ENCODE measurements around the gene GAS7.
"Not testable (repeated sequence)": the region's sequence is repeated elsewhere in the genome, so short reads cannot be mapped to it uniquely, and the experiment has no call there.

Gene GAS7

DNA sequence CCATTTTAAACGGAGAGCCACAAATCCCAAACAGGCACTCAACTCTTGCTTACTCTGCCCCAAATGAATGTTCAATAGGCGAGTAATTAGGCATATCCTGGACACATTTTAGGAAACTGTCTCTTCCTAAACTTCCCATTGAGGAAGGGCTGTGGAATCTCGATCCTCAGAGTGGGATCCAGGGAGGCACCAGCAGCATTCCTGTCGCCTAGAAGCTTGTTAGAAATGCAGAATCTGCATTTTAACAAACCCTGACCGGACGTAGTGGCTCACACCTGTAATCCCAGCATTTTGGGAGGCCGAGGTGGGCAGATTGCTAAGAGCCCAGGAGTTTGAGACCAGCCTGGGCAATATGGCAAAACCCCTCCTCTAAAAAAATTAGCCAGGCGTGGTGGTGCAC, 95.6 kb downstream of the GAS7 start:
- ATAC-seq: no peak
- Mint-ChIP-seq H3K4me3 (no peak overlapping the region), H3K4me1 (no peaks in the 10 kb centered on the region), H3K27me3 (peaks cover 14% of the 10 kb centered on the region), H3K9me3 (peaks cover 8% of the 10 kb centered on the region), H3K36me3 (no peaks in the 10 kb centered on the region), H3K27ac (no peak overlapping the region)

DNA sequence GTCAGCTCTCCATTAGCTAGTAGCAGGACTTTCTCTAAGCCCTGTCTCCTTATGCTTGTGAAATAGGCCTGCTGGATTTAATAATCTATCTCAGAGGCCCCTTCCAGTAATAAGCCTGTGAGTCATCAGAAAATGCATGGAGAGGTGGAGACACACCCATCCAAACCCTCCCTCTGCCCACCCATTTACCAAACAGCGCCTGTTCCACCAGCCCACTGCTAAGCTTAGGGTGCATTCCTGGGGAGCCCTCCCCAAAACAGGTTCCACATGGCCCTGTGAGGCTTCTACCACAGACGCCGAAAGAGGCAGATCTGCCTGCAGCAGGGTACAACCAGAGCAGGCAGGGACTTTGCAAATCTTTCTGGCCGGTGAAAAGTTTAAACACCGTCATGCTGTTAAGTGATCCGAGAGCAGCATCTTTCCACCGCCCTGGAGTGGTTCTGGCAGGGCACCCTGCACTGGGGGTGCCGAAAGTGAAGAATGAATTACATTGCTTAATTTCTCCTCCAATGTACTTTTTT, 99.3 kb downstream of the GAS7 start:
- Mint-ChIP-seq H3K9me3 (peaks cover 3% of the 10 kb centered on the region), H3K27ac (no peak overlapping the region), H3K4me3 (no peak overlapping the region), H3K4me1 (no peaks in the 10 kb centered on the region), H3K27me3 (no peaks in the 10 kb centered on the region), H3K36me3 (no peaks in the 10 kb centered on the region)
- no peak for ATAC-seq

DNA sequence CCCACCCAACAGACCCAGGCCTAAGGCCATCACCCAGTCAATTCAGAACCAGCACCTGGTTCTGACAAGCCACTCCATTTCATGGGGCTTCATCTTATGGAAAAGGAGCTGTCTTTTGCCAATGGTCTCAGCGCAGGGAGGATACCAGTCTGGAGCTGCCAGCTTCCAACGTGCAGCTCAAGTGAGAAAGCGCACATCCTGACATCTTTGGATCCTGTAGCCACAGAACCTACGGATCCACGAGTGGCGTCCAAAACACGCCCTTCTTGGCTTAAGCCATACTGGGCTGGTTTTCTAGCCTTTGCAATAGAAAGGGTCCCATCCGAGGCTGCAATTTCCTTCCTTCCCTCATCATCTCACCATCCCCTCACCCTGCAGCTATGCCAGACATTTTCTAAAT, 101.8 kb downstream of the GAS7 start:
- ATAC-seq: no peak
- Mint-ChIP-seq H3K4me3 (no peak overlapping the region), H3K27ac (no peak overlapping the region), H3K27me3 (no peaks in the 10 kb centered on the region), H3K36me3 (no peaks in the 10 kb centered on the region), H3K4me1 (no peaks in the 10 kb centered on the region), H3K9me3 (peaks cover 10% of the 10 kb centered on the region)

DNA sequence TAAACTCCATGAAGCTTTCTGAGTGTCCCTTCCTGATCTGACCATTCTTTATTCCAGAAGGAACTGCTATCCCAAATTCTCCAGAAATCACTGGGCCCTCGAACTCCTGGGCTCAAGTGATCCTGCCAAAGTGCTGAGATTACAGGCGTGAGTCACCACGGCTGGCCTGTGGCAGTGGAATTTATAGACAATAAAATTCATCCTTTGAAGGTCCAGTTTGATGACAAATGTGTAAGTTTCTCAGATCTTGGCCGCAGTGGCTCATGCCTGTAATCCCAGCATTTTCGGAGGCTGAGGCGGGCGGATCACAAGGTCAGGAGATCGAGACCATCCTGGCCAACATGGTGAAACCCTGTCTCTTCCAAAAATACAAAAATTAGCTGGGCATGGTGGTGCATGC, 103.1 kb downstream of the GAS7 start:
- H3K27ac Mint-ChIP-seq, H3K27me3 Mint-ChIP-seq, H3K36me3 Mint-ChIP-seq, H3K4me3 Mint-ChIP-seq, ATAC-seq, H3K4me1 Mint-ChIP-seq, H3K9me3 Mint-ChIP-seq: not testable (repeated sequence)

DNA sequence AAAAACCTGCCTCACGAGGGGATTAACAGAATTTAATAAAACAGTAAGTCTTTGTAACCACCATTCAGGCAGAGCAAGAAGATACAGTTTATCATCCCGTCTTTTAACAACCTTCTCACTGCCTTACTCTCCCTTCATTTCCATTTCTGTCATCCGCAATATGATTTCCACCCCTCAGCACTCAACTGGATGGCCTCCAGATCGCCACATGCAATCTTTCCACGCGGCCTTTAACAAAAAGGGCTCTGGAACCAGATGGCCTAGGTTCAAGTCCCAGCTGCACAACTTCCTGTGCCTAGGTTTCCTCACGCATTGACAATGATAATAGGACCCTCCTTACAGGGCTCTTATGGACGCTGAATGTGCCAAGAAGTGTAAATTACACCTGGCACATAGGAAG, 103.6 kb downstream of the GAS7 start:
- Mint-ChIP-seq H3K4me1 (no peaks in the 10 kb centered on the region), H3K4me3 (no peak overlapping the region), H3K36me3 (no peaks in the 10 kb centered on the region), H3K27ac (no peak overlapping the region), H3K9me3 (peaks cover 7% of the 10 kb centered on the region), H3K27me3 (no peaks in the 10 kb centered on the region)
- no peak for ATAC-seq

DNA sequence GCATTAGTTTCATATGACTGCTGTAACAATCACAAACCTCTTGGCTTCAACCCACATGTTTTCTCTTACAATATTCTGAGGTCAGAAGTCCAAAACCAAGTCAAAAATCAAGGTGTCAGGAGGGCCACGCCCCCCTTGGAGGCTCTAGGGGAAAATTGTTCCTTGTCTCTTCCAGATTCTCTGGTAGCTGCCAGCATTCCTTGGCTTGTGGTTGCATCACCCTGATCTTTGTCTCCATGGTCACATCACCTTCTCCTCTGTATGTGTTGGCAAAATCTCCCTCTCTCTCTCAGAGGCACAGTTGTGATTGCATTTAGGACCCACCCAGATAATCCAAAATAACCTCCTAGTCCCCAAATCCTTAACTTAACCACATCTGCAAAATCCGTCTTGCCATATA, 105.8 kb downstream of the GAS7 start:
- H3K4me1 Mint-ChIP-seq: peaks cover 1% of the 10 kb centered on the region
- ATAC-seq: no peak
- no peak overlapping the region for H3K27ac Mint-ChIP-seq
- H3K4me3 Mint-ChIP-seq: no peak overlapping the region
- H3K36me3 Mint-ChIP-seq: no peaks in the 10 kb centered on the region
- H3K9me3 Mint-ChIP-seq: peaks cover 7% of the 10 kb centered on the region
- no peaks in the 10 kb centered on the region for H3K27me3 Mint-ChIP-seq

DNA sequence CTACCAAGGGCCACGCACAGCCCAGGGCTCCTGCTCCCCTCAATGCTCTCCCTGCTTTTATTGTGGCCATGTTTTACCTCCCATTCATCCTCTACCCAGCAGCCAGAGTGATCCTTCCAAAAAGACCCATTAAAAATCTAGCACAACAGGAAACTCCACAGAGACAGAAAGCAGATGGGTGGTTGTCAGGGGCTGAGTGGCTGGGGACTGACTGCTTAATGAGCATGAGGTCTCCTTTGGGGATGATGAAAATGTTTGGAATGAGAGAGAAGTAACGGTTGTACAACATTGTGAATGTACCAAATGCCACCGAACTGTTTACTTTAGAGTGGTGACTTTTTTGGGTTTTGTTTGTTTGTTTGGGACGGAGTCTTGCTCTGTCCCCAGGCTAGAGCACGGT, 107.4 kb downstream of the GAS7 start:
- peaks cover 7% of the 10 kb centered on the region for H3K9me3 Mint-ChIP-seq
- peaks cover 8% of the 10 kb centered on the region for H3K4me1 Mint-ChIP-seq
- no peaks in the 10 kb centered on the region for H3K36me3 Mint-ChIP-seq
- no peak overlapping the region for H3K4me3 Mint-ChIP-seq
- H3K27ac Mint-ChIP-seq: no peak overlapping the region
- no peak for ATAC-seq
- no peaks in the 10 kb centered on the region for H3K27me3 Mint-ChIP-seq

DNA sequence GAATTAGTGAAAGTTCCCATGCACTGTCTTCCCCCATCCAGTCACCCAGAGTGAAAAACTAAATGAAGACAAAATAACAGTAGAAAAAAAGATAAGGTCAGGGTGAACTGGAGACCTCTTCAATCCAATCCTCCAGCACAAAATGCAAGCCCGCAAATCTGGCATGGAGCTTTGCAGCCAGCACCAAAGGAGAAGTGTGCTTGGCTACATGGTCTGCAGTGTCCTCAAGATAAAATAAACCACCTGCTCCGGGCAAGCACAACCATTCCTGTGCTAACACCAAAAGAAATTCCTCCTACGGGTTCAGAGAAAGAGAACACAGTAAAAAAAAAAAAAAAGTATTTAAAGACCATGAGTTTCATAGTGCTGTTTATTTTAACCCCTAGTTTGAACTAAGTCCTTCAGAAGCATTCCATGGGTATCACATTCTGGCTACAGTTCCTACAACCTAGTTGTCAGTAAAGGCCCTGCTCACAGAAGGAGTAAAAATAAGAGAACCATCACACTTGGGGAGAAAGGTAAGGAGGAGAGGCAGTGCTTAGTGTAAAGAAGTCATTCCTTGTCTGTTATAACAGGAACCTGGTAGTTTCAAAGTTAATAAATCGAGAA, 109.1 kb downstream of the GAS7 start:
- Mint-ChIP-seq H3K27me3 (no peaks in the 10 kb centered on the region), H3K36me3 (no peaks in the 10 kb centered on the region), H3K4me3 (no peak overlapping the region), H3K27ac (no peak overlapping the region), H3K9me3 (peaks cover 10% of the 10 kb centered on the region), H3K4me1 (peaks cover 15% of the 10 kb centered on the region)
- ATAC-seq: no peak

DNA sequence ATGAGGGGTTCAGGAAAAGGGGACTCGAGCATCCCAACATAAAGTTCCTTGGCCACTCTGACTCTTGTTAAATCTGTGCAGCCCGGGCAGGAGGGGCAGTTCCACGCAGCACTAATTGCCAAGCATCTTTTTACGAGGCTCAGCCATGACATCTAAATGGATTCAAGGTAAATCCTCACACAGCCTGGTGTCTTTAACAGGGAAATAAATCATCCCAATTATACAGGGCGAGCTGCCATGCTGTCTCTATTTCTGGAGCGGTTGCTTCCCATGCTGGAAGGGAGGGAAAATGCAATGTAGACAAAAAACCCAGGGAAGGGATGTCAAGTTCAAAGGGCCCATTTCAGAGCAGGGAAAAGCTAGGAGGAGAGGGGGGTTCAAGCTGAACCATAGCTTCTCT, 110.0 kb downstream of the GAS7 start:
- no peak overlapping the region for H3K27ac Mint-ChIP-seq

DNA sequence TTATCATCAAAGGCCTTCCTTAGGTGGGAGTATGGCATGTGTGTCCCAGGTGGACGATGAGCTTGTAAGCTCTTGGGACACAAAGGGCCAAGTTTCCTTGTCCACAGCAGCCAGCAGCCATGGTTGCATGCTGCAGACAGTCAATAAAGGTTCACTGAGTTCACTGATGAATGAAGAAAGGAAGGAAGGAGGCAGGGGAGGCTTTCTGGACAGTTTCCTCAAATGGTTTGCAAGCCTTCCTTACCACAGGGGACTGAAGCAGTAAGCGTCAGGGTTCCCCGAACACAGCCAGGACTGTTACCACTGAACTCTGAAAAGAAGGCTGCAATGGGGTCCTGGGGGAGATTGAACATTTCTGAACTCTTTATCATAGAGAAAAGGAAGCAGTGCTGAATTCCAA, 111.1 kb downstream of the GAS7 start:
- H3K27ac Mint-ChIP-seq: no peak overlapping the region
- H3K4me1 Mint-ChIP-seq: peaks cover 15% of the 10 kb centered on the region
- no peaks in the 10 kb centered on the region for H3K27me3 Mint-ChIP-seq
- peaks cover 14% of the 10 kb centered on the region for H3K9me3 Mint-ChIP-seq
- H3K4me3 Mint-ChIP-seq: no peak overlapping the region
- no peaks in the 10 kb centered on the region for H3K36me3 Mint-ChIP-seq
- no peak for ATAC-seq

More for the DNA sequence above, 110.0 kb downstream of the GAS7 start:
- Mint-ChIP-seq H3K4me1 (peaks cover 15% of the 10 kb centered on the region), H3K9me3 (peaks cover 13% of the 10 kb centered on the region), H3K4me3 (no peak overlapping the region), H3K36me3 (no peaks in the 10 kb centered on the region), H3K27me3 (no peaks in the 10 kb centered on the region)
- no peak for ATAC-seq

DNA sequence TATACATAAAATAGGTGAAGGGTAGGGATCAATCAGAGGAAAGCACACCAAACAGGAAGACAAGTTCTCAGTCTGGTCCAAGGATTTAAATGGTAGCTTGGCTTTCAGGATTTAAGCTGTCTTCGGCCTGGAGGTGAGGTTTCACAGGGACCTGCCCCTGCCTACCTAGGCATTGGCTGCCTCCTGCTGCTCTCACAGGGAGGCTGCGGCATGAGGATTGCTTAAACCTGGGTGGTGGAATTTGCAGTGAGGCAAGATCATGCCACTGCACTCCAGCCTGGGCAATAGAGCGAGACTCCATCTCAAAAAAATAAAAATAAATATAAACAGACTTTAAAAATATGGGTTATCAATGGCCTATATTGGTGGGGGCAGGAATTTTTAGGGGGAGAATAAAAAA, 114.5 kb downstream of the GAS7 start:
- H3K4me3 Mint-ChIP-seq: no peak overlapping the region
- peaks cover 11% of the 10 kb centered on the region for H3K9me3 Mint-ChIP-seq
- no peaks in the 10 kb centered on the region for H3K36me3 Mint-ChIP-seq
- ATAC-seq: no peak
- no peaks in the 10 kb centered on the region for H3K27me3 Mint-ChIP-seq
- H3K4me1 Mint-ChIP-seq: peaks cover 15% of the 10 kb centered on the region
- H3K27ac Mint-ChIP-seq: no peak overlapping the region

DNA sequence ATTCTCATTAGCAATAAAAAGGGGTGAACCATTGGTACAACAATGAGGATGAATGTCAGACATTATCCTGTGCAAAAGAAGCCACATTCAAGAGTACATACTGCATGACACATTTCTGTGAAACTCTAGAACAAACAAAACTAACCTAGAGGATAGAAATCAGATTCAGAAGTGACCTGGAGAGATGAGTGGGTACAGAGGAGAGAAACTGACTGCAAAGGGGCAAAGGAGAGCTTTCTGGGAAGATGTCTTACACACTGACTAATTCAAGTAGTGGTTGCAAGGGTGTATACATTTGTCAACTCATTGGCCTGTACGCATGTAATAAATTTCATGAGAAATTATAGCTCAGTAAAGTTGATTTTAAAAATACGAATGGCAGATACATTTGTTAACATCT, 115.6 kb downstream of the GAS7 start:
- Mint-ChIP-seq H3K4me3 (no peak overlapping the region), H3K4me1 (peaks cover 15% of the 10 kb centered on the region), H3K9me3 (peaks cover 12% of the 10 kb centered on the region), H3K27me3 (no peaks in the 10 kb centered on the region), H3K27ac (no peak overlapping the region), H3K36me3 (no peaks in the 10 kb centered on the region)
- ATAC-seq: no peak

DNA sequence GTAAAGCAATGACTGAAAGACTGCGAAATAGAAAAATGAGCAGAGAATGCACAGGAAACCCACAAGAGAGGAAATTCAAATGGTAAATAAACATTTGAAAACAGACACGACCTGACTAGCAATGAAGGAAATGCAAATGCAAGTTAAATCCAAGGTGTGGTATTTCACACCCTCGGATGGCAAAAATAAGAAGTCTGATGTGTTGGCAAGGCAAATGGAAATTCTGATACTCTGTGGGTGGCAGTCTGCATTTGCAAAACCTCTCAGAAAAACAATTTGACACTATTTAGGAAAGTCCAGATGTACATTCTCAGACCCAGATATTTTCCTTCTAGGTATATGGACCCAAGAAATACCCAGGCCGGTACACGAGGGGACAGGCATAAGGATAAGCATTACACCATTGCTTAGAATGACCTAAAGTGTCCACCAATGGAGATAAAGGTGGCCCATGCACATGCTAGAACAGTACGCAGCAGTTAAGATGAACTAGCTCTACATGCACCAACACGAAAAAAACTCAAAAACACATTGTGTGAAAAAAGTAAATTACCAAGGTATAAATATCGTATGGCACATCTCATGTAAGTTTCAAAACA, 116.7 kb downstream of the GAS7 start:
- H3K9me3 Mint-ChIP-seq: peaks cover 15% of the 10 kb centered on the region
- H3K27ac Mint-ChIP-seq: no peak overlapping the region
- no peaks in the 10 kb centered on the region for H3K27me3 Mint-ChIP-seq
- H3K36me3 Mint-ChIP-seq: no peaks in the 10 kb centered on the region
- no peak for ATAC-seq
- H3K4me1 Mint-ChIP-seq: peaks cover 7% of the 10 kb centered on the region
- no peak overlapping the region for H3K4me3 Mint-ChIP-seq

DNA sequence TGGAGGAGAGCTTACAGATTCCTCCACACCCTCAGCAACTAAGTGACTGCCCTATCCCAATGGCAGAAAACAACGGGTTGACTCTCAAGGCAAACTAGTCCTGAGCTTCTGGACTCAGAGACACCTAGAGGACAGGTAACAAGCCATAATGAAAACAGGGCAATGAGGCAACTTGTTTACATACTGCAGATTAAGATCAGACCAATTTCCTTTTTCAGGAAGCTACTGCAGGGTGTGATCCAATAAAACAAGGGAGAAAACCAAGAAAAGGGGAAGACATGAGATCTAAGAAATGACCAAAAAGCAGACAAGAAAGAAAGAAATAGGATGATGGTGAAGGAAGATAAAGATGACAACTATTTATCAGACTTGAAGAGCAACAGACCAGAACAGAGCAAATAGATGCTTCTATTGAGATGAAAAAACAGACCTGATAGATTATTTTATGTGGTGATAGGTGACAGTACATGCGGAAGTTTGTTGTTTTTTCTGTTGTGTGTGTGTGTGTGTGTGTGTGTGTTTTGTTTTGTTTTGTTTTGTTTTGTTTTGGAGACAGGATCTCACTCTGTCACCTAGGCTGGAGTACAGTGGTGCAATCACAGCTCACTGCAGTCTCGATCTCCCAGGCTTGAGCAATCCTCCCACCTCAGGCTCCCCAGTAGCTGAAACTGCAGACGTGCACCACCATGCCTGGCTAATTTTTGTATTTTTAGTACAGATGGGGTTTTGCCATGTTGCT, 120.7 kb downstream of the GAS7 start:
- Mint-ChIP-seq H3K4me1 (no peaks in the 10 kb centered on the region), H3K27me3 (peaks cover 3% of the 10 kb centered on the region), H3K9me3 (peaks cover 6% of the 10 kb centered on the region), H3K4me3 (no peak overlapping the region), H3K36me3 (no peaks in the 10 kb centered on the region), H3K27ac (no peak overlapping the region)
- ATAC-seq: no peak

DNA sequence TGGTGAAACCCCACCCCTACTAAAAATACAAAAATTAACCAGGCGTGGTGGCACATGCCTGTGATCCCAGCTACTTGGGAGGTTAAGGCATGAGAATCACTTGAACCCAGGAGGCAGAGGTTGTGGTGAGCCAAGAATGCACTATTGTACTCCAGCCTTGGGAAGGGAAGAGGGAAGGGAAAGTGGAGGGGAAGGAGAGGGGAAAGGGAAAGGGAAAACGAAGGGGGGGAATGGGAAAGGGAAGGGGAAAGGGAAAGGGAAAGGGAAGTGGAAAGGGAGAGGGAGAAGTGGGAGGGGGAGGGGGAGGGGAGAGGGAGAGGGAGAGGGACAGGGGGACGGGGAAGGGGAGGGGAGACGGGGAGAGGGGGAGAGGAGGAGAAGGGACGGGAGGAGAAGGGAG, 122.5 kb downstream of the GAS7 start:
- no peaks in the 10 kb centered on the region for H3K36me3 Mint-ChIP-seq
- peaks cover 10% of the 10 kb centered on the region for H3K27me3 Mint-ChIP-seq
- peaks cover 4% of the 10 kb centered on the region for H3K9me3 Mint-ChIP-seq
- H3K4me1 Mint-ChIP-seq: no peaks in the 10 kb centered on the region
- ATAC-seq: no peak
- H3K4me3 Mint-ChIP-seq: no peak overlapping the region
- H3K27ac Mint-ChIP-seq: no peak overlapping the region

DNA sequence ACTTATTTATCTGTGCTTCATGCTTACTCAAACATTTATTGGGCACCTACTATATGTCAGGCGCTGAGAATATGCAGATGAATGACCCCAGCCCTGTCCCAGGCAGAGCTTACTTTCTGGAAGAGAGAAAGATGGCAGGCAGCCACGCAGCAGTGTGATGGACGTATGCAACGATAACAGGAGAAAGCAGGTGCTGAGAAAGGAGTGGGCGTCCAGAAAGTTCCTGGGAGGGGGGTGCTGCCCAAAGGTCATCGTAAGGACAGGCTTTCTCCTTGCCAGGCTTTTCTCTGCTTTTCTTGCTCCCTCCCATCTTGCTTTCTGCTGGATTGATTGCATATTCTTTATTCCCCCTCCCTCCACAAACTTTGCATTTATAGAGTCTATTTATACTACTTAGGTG, 124.5 kb downstream of the GAS7 start:
- H3K9me3 Mint-ChIP-seq: peaks cover 4% of the 10 kb centered on the region
- no peak overlapping the region for H3K4me3 Mint-ChIP-seq
- H3K27me3 Mint-ChIP-seq: peaks cover 10% of the 10 kb centered on the region
- no peak overlapping the region for H3K27ac Mint-ChIP-seq
- no peaks in the 10 kb centered on the region for H3K4me1 Mint-ChIP-seq
- ATAC-seq: no peak
- H3K36me3 Mint-ChIP-seq: no peaks in the 10 kb centered on the region

All from stimulated activated memory B cell treated with anti-CD40 and anti-IgM and Interleukin-4, amounts not matched to agents 10 μg/mL and 1 μg/mL and 100 μg/mL, for 72 hours (primary cell).